GM19467 (cell line): ENCODE measurements around the gene BBS2.

ENCODE experiments used
- ATAC-seq: cut with Tn5 transposase; IDR thresholded peaks from one replicate; pipeline ENCODE4 v1.9.1; 2021; ENCODE audit warnings: mild to moderate bottlenecking, moderate library complexity; ENCODE audit not compliant: unreplicated experiment

BBS2 gene, protein sequence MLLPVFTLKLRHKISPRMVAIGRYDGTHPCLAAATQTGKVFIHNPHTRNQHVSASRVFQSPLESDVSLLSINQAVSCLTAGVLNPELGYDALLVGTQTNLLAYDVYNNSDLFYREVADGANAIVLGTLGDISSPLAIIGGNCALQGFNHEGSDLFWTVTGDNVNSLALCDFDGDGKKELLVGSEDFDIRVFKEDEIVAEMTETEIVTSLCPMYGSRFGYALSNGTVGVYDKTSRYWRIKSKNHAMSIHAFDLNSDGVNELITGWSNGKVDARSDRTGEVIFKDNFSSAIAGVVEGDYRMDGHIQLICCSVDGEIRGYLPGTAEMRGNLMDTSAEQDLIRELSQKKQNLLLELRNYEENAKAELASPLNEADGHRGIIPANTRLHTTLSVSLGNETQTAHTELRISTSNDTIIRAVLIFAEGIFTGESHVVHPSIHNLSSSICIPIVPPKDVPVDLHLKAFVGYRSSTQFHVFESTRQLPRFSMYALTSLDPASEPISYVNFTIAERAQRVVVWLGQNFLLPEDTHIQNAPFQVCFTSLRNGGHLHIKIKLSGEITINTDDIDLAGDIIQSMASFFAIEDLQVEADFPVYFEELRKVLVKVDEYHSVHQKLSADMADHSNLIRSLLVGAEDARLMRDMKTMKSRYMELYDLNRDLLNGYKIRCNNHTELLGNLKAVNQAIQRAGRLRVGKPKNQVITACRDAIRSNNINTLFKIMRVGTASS

DNA sequence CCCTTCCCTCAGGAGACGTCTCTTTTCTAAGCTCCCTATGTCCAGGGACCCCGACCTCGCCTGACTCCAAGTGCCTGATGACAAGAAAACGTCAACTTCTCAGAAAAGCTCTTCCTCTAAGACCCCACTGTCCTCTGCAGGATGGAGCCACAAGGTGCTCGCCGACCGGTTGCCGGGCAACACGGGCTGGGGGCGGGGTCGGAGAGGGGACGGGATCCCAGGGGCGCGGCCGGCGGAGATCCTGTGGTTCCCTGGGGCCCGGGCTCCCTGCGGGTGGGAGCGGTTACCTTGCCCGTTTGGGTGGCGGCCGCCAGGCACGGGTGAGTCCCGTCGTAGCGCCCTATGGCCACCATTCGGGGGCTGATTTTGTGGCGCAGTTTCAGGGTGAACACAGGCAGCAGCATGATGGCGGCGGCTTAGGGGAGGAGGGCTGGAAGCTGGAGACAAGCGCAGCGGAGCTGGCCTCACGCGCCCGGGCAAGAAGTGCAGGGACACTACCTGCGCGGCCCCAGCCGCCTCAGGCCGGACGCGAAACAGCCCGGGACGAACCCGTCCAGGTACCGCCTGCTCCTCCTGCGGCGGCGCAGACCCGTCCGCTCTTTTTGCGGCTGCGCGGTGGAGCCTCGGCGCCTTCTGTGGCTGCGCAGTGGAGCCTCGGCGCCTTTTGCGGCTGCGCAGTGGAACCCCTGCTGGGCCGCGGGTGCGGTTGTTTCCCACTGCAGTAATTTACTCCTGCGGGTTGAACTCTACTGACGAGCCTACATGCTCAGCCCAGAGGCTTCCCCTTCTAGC, at the start of gene BBS2:
TSS of gene BBS2 (minus strand) at position 566 of the 792 bp plus-strand sequence. CDS start at position 404, 162 bp downstream.
- ATAC-seq: peak; percentile 87

DNA sequence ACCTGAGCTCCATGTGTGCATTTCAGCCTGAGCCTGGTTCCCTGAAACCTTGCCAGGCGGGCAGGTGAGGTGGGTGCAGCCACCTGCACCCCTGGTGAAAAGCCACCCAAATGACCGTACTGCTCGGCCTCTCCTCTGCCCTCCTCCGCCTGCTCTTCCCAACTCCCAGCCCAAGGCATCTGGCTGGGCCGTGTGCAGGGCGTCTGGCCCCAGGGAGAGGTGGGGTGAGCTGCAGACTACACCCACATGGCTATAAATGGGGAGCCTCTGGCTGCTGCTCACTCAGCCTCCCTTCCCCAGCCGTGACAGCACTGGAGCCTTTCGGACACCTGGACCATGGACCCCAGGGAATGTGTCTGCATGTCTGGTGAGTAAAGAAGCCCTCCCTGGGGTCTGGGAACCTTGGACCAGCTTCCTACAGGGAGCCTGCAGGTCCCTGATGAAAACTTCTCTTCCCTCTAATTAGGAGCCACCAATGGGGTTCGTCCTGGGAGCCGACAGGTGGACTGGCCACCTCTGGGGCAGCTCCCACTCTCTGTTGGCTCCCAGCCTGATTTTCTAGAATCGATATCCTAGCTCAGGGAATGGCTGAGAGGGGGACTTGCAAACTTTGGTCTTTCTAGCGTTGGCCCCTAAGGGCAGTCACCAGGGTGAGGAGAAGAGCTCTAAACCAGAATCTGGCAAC, 45.1 kb upstream of the BBS2 start, which contains the start of gene MT4:
TSS of gene MT4 (plus strand) at position 281 of the 685 bp plus-strand sequence. CDS start at position 337, 56 bp downstream.
- no peak for ATAC-seq

DNA sequence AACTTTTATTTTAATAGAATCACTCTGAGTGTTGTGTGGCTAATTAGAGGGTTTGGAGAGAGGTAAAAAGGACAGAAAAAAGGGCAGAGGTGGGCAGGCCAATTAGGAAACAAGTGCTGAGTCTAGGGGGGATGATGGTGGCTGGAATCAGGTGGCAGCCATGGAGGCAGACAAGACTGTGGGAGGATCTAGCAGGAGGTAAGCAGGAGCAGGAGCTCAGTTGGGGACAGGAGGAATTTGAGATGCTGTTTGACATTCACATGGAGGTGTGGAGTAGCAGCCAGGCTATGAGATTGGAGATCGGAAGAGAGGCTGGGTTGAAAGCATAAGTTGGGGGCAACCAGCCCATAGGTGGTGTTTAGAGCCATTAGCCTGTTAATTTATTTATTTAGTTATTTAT, 41.3 kb upstream of the BBS2 start:
- no peak for ATAC-seq

DNA sequence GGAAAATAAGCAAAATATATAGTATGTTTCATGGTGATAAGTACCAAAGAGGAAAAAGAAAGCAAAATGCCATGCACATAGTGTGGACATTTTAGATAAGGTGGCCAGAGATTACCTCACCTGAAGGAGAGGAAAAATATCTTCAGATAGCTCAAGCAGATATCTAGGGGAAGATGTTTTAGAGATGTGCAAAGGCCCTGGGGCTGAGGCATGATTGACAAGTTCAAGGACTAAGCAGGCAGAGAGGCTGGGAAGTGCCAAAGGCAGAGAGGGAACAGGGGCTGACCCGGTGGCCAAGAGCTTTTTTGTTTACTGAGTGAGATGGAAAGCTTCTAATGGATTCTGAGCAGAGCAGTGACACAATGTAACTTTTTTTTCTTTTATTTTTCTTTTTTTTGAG, 40.6 kb upstream of the BBS2 start:
- ATAC-seq: no peak

DNA sequence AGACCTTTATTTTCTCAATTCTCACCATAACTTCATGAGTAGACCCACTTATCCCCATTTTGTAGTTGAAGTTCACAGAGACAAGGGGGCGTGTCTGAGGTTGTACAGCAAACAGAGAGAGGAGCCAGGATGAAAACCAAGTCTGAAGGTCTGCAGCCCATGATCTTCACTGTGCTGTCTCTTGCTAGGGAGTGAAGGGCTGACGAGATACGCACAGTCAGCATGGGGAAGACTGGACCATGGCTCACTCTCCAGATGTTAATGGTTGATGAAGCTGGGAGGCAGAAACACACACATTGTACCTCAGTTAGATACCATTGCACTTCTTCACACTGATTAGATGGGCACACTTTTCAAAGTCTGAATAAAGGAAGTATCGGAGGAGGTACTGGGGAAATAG, 39.3 kb upstream of the BBS2 start:
- ATAC-seq: no peak

DNA sequence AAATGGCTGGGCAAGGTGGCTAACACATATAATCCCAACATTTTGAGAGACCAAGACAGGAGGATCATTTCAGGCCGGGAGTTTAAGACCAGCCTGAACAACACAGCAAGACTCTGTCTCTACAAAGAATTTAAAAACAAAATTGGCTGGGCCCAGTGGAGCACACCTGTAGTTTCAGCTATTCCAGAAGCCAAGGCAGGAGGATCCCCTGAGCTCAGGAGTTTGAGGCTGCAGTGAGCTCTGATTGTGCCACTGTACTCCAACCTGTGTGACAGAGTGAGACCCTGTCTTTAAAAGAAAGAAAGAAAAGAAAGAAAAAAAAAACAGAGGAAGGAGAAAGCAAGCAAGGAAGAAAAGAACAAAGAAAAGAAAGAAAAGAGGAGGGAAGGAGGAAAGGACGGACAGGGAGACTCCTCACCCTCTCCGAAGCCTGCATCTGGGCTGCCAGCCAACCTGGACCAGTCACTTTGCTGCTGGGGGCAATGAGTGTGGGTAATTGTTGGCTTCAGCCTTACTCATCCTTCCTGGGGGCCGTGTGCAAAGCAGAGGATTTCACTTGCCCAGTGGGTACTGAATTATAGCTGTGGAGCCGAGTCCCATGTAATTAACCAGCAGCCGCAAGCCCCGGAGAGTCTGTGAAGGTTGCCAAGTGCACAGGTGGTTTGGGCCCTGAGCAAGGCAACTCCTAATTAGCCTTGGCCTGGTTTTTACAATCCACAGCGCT, 38.4 kb upstream of the BBS2 start:
- no peak for ATAC-seq

DNA sequence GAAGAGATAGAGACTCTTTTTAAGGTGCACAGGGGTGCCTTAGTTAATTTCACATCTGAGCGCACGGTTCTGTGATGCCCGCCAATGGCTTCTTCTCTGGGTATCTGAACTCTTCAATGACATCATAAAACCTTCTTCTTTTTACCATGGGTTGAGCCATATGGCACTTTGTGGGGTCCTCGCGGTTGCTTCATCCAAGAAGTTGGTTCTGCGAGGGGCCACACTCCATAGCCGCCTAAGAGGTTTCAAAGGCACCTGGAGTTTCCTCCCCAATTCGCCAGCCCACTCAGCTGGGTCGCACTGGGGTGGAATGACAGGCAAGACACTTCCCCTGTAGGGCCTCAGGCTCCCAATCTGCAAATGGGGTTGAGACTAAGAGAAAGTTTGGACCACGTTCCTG, 34.6 kb upstream of the BBS2 start:
- ATAC-seq: no peak

DNA sequence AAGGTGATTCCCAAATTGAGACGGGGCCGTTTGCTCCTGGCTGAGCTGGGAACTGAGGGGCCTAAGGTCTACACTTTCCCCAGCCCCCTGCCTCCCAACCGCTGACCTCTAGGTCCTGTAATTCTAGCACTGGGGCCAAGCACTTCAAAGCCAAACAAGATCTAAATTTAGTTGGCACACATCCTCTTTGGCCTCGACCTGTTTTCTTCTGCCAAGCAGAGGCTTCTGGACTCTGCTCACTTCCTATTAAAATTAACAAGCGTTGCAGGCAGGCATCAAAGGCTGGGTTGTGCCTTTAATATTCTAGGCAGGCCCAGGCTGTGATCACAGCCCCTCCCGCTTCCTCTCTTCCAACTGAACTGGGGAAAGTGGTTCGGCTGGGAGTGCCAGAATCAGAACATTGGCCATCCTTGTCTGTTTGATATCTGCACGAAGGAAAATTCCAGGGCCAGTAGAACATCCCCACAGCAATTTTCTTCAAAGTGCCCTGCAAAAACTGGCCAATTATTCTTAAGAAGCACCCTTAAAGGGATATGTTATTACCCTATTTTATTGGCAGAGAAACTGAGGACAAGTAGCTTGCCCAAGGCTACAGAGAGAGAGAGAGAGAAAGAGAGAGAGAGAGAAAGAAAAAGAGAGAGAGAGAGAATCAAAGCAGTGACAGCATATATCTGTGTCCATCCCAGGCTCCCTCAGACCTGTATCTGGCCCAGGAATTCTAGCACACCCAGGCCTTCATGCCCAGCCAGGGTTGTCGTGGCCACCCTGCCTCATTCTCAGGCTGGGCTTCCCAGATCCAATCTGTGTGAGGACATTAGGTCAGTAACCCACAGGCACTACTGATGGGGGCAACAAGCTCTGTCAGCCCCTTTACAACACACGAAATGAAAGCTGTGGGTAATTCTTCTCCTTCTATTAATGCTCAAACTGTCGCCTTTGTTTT, 32.2 kb upstream of the BBS2 start:
- no peak for ATAC-seq

DNA sequence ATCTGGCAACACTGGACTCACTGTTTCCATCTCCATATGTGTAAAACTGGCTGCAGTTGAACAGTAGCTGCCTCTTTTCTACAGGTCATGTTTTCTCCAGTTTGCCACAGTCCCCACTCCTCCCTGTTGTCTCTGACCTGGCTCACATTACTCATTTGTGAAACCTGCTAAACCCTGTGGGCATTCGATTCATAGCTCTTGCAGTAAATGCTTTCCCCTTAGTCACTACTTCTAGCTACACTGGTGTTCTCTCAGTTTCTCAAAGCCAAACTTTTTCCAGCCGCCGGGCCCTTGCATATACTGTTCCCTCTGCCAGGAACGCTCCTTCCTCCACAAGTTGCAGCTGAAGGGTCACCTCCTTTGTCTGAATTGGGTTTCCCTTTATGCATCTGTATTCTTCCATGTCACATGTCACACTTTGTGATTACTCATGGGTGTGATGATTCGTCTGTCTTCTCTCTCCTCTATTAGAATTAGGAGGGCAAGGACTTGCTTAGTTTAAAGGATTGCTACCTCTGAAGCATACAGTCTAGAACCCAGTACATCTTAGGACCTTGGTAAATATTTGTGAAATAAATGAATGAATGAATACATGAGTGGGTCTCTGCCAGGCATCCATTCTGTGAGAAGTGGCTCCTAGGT, 30.0 kb upstream of the BBS2 start:
- ATAC-seq: no peak

DNA sequence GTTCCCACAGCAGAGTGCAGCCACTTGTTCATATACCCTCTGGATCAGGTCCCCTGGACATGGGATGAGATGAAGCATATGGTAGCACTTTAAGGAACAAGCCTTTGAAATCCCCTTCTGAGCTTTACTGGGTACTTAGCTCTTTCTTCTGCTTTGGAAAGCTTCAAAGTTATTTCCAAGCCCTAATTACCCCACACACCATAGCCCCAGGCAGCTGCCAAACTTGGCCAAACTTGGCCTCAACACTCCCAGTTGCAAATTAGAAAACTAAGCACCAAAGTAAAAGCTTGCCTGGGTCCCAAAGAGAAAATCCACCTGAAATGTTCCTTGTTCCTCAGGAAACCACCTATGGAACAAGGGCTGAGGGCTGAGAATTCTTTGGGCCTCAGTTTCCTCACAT, 29.3 kb upstream of the BBS2 start:
- no peak for ATAC-seq

DNA sequence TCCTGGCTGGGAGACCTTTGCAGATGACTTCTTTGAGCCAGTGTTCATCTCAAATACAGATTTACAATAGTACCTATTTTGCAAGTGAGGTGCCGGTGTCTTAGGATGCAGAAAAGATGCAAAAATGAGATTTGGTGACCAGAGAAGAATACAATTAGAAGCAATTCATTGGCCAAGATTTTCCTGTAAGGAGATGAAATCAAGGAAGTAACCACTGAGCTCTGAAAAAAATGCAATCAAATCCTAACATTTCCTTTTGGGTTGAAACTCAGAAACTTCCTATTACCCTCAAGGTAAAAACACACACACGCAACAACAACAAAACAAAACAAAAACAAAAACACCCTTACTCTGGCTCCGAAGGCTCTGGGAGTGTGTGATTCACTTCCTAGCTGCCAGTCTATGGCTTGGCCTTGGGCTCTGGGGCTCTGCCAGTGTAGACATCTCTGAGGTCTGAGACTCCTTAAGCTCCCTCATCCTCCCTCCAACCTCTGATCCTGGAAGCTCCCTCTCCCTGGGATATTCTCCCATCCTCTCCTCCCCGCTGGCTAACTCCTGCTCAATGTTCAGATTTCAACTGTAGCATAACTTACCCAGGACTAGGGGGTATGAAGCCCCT, 28.2 kb upstream of the BBS2 start:
- ATAC-seq: no peak

DNA sequence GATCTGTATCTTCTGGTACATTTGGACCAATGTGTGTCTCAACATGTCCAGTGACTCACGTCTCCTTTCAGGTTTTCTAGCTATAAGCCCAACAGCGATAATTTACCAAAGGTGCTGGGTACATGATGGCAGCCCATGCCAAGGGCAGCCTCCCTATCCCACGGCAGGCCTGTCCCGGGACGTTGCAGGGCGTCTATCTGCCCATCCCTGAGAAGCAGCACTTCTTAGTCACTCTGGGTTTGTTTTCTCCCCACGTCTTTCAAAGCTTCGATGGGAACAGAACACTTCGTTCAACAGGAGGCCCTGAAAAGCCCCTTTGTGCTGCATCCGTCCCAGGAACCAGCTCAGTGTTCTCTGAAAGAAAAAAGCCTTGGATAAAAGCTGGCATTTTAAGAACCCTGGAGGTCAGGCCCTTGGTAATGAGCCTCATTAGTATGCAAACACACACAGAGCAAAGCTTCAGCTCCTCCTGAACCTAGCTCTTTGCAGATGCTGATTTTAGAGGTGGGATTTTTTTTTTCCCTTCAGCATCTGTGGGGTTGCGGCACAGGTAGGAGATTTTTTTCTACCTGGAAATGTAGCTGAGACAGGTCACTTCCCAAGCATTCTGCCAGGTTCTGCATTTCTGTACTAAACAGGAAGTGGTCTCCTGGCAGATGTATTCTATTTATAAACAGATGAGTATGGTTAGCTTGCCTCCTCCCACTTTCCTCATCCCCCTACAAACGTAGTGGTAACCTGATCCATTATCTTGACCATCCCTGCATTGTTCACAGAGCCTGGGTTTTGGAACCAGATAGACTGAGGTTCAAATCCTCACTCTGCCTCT, 27.5 kb upstream of the BBS2 start:
- no peak for ATAC-seq

DNA sequence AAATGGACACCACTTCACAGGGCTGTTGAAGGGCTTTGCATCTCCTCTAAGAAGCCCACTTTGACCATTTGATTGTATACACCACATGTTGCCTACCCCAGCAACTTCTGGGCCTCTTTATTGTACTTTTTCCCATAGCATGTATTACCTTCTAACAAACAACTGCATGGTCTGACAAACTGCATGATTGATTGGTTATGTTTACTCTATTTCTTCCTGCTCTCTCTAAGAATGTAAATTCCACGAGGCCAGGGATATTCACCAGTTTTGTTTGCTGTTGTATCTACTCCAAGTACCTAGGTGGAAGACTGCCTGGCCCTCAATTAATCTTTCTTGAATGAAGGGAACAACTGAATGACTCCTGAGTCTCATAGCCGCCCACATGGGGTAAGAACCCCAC, 22.2 kb upstream of the BBS2 start:
- no peak for ATAC-seq

DNA sequence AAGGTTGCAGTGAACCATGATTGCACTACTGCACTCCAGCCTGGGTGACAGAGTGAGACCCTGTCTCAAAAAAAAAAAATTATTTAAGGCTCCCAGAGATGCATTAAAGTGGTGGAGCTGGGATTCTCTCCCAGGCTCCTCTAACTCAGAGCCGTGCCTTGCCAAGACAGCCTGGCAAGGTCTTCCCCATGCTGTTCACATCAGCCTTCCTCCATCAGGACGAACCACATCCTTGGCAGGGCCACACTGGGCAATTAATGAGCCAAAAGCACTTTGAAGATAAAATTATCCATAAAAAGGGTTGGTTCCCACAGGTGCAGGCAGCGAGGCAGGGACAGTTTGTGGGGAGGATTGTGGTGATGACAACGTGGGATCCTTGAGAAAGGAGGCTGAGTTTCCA, 19.8 kb upstream of the BBS2 start:
- ATAC-seq: no peak

DNA sequence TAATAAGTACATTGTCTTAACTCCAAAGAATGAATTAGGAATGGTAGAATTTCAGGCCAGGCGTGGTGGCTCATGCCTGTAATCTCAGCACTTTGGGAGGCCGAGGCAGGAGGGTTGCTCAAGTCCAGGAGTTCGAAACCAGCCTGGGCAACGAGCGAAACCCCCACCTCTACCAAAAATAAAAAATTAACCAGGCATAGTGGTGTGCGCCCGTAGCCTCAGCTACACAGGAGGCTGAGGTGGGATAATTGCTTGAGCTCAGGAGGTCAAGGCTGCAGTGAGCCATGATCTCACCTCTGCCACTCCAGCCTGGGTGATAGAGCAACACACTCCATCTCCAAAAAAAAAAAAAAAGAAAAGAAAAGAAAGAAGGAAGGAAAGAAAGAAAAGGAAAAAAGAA, 18.5 kb upstream of the BBS2 start:
- ATAC-seq: no peak

DNA sequence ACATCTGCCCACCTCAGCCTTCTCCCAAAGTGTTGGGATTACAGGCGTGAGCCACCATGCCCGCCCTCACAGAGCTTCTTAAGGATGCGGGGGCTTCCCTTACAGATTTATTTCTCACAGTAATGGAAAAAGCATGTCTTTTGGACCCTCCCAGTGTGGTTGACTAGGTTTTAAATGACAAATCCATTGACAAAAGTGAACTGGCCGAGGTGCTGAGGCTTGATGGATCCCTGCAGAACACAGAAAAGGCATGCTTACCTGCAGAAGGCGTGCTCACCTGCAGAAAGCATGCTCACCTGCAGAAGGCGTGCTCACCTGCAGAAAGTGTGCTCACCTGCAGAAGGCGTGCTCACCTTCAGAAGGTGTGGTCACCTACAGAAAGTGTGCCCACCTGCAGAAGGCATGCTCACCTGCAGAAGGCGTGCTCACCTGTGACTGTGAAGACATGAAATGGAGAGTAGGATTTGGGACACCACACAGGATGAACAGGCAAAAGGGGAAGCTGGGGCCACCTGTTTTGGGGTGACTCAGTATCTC, 15.1 kb upstream of the BBS2 start:
- ATAC-seq: no peak

DNA sequence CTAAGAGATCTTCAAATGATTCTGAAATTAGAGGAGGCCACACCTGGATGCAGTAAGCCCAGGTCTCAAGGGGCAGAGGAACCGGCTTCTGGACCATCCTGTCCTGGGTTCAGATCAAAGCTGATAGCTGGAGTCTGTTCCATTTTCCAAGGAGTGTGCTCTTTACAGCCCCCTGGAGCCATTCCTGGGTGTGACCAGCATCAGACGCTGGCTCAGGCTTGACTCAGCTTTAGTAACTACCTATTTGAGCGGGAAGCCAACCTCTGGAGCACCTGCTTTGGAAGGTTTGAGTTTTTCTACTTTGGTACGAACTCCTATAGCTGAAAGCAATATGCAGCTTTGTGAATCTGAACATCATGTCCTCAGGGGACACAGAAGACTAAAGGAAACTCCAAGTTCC, 12.9 kb upstream of the BBS2 start:
- ATAC-seq: no peak
